CD14-positive monocyte (primary cell): Measurements from ENCODE around the gene LGSN. TPM values are rescaled to one million over a fixed set of nuclear protein-coding genes. Genes with fewer than 3 reads are reported as not detected.
"Not testable (repeated sequence)": the region's sequence is repeated elsewhere in the genome, so short reads cannot be mapped to it uniquely, and the experiment has no call there.

Experiments used
- DNase-seq, 3 donors: peaks; one replicate each; pipeline ENCODE4 v3.0.0-alpha.2; 2011 to 2022
- H2AFZ ChIP-seq: 2 replicates; pipeline ENCODE4 v1.6.0; 2012; ENCODE audit warnings: mild to moderate bottlenecking, low read depth, low read length, inconsistent platforms; ENCODE audit not compliant: insufficient read depth, poor library complexity, severe bottlenecking
- H3K27ac ChIP-seq, 2 donors: 1 replicate in 1 of 2; 2 replicates in 1 of 2; pipeline ENCODE4 v1.5.1; 2012 to 2013; ENCODE audit warnings: low read length in 2 of 2, control low read depth in 1 of 2, inconsistent platforms in 1 of 2, low read depth in 1 of 2, mild to moderate bottlenecking in 1 of 2
- H3K27me3 ChIP-seq, 2 donors: one replicate each; pipeline versions ENCODE4 v1.6.0 to v1.6.1; 2011 to 2013; ENCODE audit warnings: low read length in 2 of 2; ENCODE audit not compliant: control insufficient read depth in 2 of 2, insufficient read depth in 2 of 2
- H3K36me3 ChIP-seq, 2 donors: replicated peaks in 1 of 2; 1 replicate in 1 of 2; 2 replicates in 1 of 2; pipeline versions ENCODE4 v1.5.1 to v1.6.1; 2012 to 2013; ENCODE audit warnings: low read length in 2 of 2, control low read depth in 1 of 2, inconsistent platforms in 1 of 2, mild to moderate bottlenecking in 1 of 2; ENCODE audit not compliant: insufficient read depth in 2 of 2, control insufficient read depth in 1 of 2
- H3K4me1 ChIP-seq, 2 donors: 1 replicate in 1 of 2; 2 replicates in 1 of 2; pipeline versions ENCODE4 v1.5.1 to v1.6.1; 2012 to 2013; ENCODE audit warnings: low read length in 2 of 2, control low read depth in 1 of 2, inconsistent platforms in 1 of 2, mild to moderate bottlenecking in 1 of 2, moderate library complexity in 1 of 2; ENCODE audit not compliant: insufficient read depth in 2 of 2, control insufficient read depth in 1 of 2
- H3K4me2 ChIP-seq: replicated peaks from 2 replicates; pipeline ENCODE3; 2012; ENCODE audit warnings: low read length, moderate library complexity, mild to moderate bottlenecking; ENCODE audit not compliant: poor library complexity, severe bottlenecking; ENCODE audit errors: extremely low read depth
- H3K4me3 ChIP-seq, 3 experiments: fragments of 200-600 bp in 1 of 3; sonication (generic) in 1 of 3; replicated peaks in 1 of 3; 1 replicate in 2 of 3; 2 replicates in 1 of 3; pipeline ENCODE4 v1.5.1; 2011 to 2013; ENCODE audit warnings: low read length in 3 of 3, mild to moderate bottlenecking in 3 of 3, control low read depth in 2 of 3, low read depth in 2 of 3, inconsistent platforms in 1 of 3, moderate library complexity in 1 of 3
- H3K79me2 ChIP-seq: 2 replicates; pipeline ENCODE4 v1.6.0; 2012; ENCODE audit warnings: mild to moderate bottlenecking, control low read depth, inconsistent platforms, low read length, moderate library complexity; ENCODE audit not compliant: insufficient read depth
- H3K9ac ChIP-seq: 2 replicates; pipeline ENCODE4 v1.6.0; 2017; ENCODE audit warnings: low read length, mild to moderate bottlenecking; ENCODE audit not compliant: insufficient read depth, poor library complexity, severe bottlenecking
- H3K9me3 ChIP-seq, 2 donors: replicated peaks in 1 of 2; 1 replicate in 1 of 2; 2 replicates in 1 of 2; pipeline versions ENCODE4 v1.5.1 to v1.6.1; 2012 to 2013; ENCODE audit warnings: low read length in 2 of 2, control low read depth in 1 of 2; ENCODE audit not compliant: control insufficient read depth in 1 of 2, insufficient read depth in 1 of 2
- H4K20me1 ChIP-seq: 2 replicates; pipeline ENCODE4 v1.6.0; 2012; ENCODE audit warnings: mild to moderate bottlenecking, low read length, control low read depth, moderate library complexity; ENCODE audit not compliant: insufficient read depth
- H3K27ac Mint-ChIP-seq, 7 donors: one replicate each; pipeline ENCODE4 v1.8.0; 2020; ENCODE audit warnings: mild to moderate bottlenecking in 7 of 7, mixed read lengths in 7 of 7, moderate library complexity in 6 of 7, inconsistent platforms in 2 of 7
- H3K27me3 Mint-ChIP-seq, 3 donors: one replicate each; pipeline ENCODE4 v1.8.0; 2021 to 2022; ENCODE audit warnings: low read depth in 3 of 3, mild to moderate bottlenecking in 3 of 3, mixed read lengths in 3 of 3, moderate library complexity in 3 of 3, inconsistent platforms in 1 of 3
- H3K36me3 Mint-ChIP-seq, 2 donors: one replicate each; pipeline ENCODE4 v1.8.0; 2020; ENCODE audit warnings: mixed read lengths in 2 of 2, inconsistent platforms in 1 of 2, mild to moderate bottlenecking in 1 of 2
- H3K4me1 Mint-ChIP-seq: one replicate; pipeline ENCODE4 v1.8.0; 2020; ENCODE audit warnings: mild to moderate bottlenecking, mixed read lengths
- H3K4me3 Mint-ChIP-seq, 2 donors: one replicate each; pipeline ENCODE4 v1.8.0; 2020; ENCODE audit warnings: mild to moderate bottlenecking in 2 of 2, mixed read lengths in 2 of 2, moderate library complexity in 1 of 2
- H3K9me3 Mint-ChIP-seq, 7 donors: one replicate each; pipeline ENCODE4 v1.8.0; 2020 to 2022; ENCODE audit warnings: mixed read lengths in 7 of 7, mild to moderate bottlenecking in 6 of 7, moderate library complexity in 6 of 7, inconsistent platforms in 2 of 7
- WGBS: methylation state at CpG from one replicate; pipeline ENCODE4 v1.1.5; 2013; ENCODE audit warnings: missing lambda C conversion rate; ENCODE audit not compliant: insufficient coverage; 5-methylcytosine and 5-hydroxymethylcytosine counted together
- intact Hi-C, 2 donors: fragments of 100-400 bp; cut with micrococcal nuclease; formaldehyde crosslinking; loops; one replicate each; pipeline versions ENCODE4 v1.15.0 to v1.15.1; 2023
- polyA plus RNA-seq, 3 donors: library from polyadenylated mRNA; depleted of rRNA in 1 of 3; unstranded in 2 of 3; stranded (reverse) in 1 of 3; fragments of 300-500 nt in 2 of 3; fragments of >200 nt in 1 of 3; fragmentation: Illumina TruSeq in 2 of 3; gene quantifications; 1 replicate in 2 of 3; 2 replicates in 1 of 3; pipeline ENCODE4 v1.2.3, GENCODE V29; 2012 to 2021
- TF ChIP-seq, protein P1 (sequence below): fragments of 200-600 bp; IDR thresholded peaks from one replicate; pipeline ENCODE4 v1.8.0; 2022; ENCODE audit warnings: antibody characterized with exemption, mild to moderate bottlenecking

LGSN gene
- polyA plus RNA-seq, 3 donors: not detected

DNA sequence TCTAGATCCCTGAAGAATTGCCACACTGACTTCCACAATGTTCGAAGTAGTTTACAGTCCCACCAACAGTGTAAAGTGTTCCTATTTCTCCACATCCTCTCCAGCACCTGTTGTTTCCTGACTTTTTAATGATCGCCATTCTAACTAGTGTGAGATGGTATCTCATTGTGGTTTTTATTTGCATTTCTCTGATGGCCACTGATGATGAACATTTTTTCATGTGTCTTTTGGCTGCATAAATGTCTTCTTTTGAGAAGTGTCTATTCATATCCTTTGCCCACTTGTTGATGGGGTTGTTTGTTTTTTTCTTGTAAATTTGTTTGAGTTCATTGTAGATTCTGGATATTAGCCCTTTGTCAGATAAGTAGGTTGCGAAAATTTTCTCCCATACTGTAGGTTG, 37.6 kb upstream of the LGSN start:
- H3K9ac ChIP-seq, H3K4me3 Mint-ChIP-seq, H3K79me2 ChIP-seq, H2AFZ ChIP-seq, H3K36me3 ChIP-seq, H4K20me1 ChIP-seq, H3K4me2 ChIP-seq, intact Hi-C loops, H3K27me3 ChIP-seq, H3K27ac ChIP-seq, H3K27me3 Mint-ChIP-seq, H3K27ac Mint-ChIP-seq, H3K4me3 ChIP-seq, DNase-seq, H3K36me3 Mint-ChIP-seq: not testable (repeated sequence)
- Histone ChIP-seq H3K9me3 (peaks cover 12 to 13% of the 10 kb centered on the region in 2 donors), H3K4me1 (peaks cover 14 to 20% of the 10 kb centered on the region in 2 donors)
- peaks cover 20% of the 10 kb centered on the region for H3K4me1 Mint-ChIP-seq
- no CpG with 5 or more reads among the region's 3 CpGs for WGBS
- peaks cover 10 to 28% (median 19%) of the 10 kb centered on the region in 7 donors for H3K9me3 Mint-ChIP-seq

DNA sequence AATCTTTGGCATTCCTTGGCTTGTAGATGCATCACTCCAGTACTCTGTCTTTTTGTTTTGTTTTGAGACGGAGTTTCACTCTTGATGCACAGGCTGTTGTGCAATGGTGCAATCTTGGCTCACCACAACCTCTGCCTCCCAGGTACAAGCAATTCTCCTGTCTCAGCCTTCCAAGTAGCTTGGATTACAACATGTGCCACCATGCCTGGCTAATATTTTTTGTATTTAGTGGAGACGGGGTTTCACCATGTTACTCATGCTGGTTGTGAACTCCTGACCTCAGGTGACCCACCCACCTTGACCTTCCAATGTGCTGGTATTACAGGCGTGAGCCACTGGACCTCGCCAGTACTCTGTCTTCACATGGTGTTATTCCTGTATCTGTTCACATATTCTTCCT, 35.8 kb upstream of the LGSN start:
- WGBS: 88% methylated on average over 2 of the region's 4 CpGs
- Histone ChIP-seq H3K36me3 (no peaks in the 10 kb centered on the region), H2AFZ (peak overlapping the region; percentile 10), H4K20me1 (no peaks in the 10 kb centered on the region), H3K4me1 (peaks cover 18 to 27% of the 10 kb centered on the region in 2 donors), H3K27me3 (no peaks in the 10 kb centered on the region), H3K9ac (no peak overlapping the region), H3K9me3 (no peaks in the 10 kb centered on the region), H3K79me2 (no peaks in the 10 kb centered on the region), H3K4me2 (no peak overlapping the region), H3K4me3 (no peak overlapping the region), H3K27ac (no peak overlapping the region)
- TF ChIP-seq, protein P1, sequence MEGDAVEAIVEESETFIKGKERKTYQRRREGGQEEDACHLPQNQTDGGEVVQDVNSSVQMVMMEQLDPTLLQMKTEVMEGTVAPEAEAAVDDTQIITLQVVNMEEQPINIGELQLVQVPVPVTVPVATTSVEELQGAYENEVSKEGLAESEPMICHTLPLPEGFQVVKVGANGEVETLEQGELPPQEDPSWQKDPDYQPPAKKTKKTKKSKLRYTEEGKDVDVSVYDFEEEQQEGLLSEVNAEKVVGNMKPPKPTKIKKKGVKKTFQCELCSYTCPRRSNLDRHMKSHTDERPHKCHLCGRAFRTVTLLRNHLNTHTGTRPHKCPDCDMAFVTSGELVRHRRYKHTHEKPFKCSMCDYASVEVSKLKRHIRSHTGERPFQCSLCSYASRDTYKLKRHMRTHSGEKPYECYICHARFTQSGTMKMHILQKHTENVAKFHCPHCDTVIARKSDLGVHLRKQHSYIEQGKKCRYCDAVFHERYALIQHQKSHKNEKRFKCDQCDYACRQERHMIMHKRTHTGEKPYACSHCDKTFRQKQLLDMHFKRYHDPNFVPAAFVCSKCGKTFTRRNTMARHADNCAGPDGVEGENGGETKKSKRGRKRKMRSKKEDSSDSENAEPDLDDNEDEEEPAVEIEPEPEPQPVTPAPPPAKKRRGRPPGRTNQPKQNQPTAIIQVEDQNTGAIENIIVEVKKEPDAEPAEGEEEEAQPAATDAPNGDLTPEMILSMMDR: no peak
- Mint-ChIP-seq H3K36me3 (peaks cover 0 to 1% of the 10 kb centered on the region in 2 donors), H3K9me3 (peaks cover under 1 to 15% (median 11%) of the 10 kb centered on the region in 7 donors), H3K4me3 (no peak overlapping the region), H3K4me1 (peaks cover 32% of the 10 kb centered on the region), H3K27me3 (peaks cover 0 to 3% (median 2%) of the 10 kb centered on the region in 3 donors), H3K27ac (no peak overlapping the region)
- no peak for DNase-seq
- intact Hi-C loops: no loop called here
